K562 (cell line): ENCODE results near the gene RASSF7. TPM values are rescaled to one million over a fixed set of nuclear protein-coding genes. Genes with fewer than 3 reads are reported as not detected.
A peak's percentile ranks its signal among the peaks of the same experiment; 100 is the strongest.

Experiments
- RAD51 ChIP-seq: fragments of 450-650 bp; IDR thresholded peaks from 2 replicates; pipeline ENCODE4 v1.7.1; 2016; ENCODE audit warnings: low read depth, mild to moderate bottlenecking, borderline replicate concordance
- SIN3A ChIP-seq, 2 experiments: fragments of 150-350 bp in 1 of 2; IDR thresholded peaks; 2 replicates each; pipeline ENCODE4 v1.6.1; 2011 to 2016; ENCODE audit warnings: borderline replicate concordance in 2 of 2, low read depth in 2 of 2, low read length in 2 of 2, mild to moderate bottlenecking in 2 of 2, moderate library complexity in 2 of 2; ENCODE audit not compliant: control insufficient read depth in 1 of 2
- SMC3 ChIP-seq: conservative IDR thresholded peaks from 2 replicates; pipeline ENCODE4 v1.6.1; 2011; ENCODE audit warnings: low read depth, low read length, improper control_type of control experiment; ENCODE audit not compliant: insufficient read depth
- SNRNP70 ChIP-seq: fragments of 200-400 bp; formaldehyde crosslinking; optimal IDR thresholded peaks from 2 replicates; pipeline ENCODE3; 2017; ENCODE audit warnings: low read depth, low read length
- polyA plus RNA-seq, 8 experiments: library from polyadenylated mRNA; depleted of rRNA in 4 of 8; stranded (reverse) in 5 of 8; unstranded in 3 of 8; fragments of >200 nt; fragmentation: Nextera tagmentation in 2 of 8; fragmentation: Illumina TruSeq in 1 of 8; extraction: Ambion mirVana in 2 of 8; extraction: Trizol in 1 of 8; gene quantifications; 2 replicates each; pipeline versions ENCODE4 v1.2.1 to v1.2.3, GENCODE V29; 2011 to 2014; ENCODE audit warnings: inconsistent platforms in 1 of 8, missing spikeins in 1 of 8
- total RNA-seq, 7 experiments: library from RNA; depleted of rRNA in 6 of 7; stranded (reverse); fragments of >200 nt in 6 of 7; fragmentation: Illumina TruSeq in 2 of 7; extraction: Trizol in 2 of 7; gene quantifications; 2 replicates each; pipeline versions ENCODE4 v1.2.1 to v1.2.3, GENCODE V29; 2011 to 2021; ENCODE audit warnings: low replicate concordance in 1 of 7
- TF ChIP-seq, protein P1 (sequence below): IDR thresholded peaks from 2 replicates; pipeline ENCODE4 v1.6.1; 2011; ENCODE audit warnings: borderline replicate concordance, low read depth, mild to moderate bottlenecking, moderate library complexity, low read length; ENCODE audit not compliant: insufficient read depth, poor library complexity, severe bottlenecking

Gene RASSF7
- total and polyA plus RNA-seq, 9 of the 15 experiments (the other 6 are each of a cell fraction or from before 2014, with no cell fraction given): 0.41 to 45.2 (median 18.6) TPM

- TF ChIP-seq, protein P1, sequence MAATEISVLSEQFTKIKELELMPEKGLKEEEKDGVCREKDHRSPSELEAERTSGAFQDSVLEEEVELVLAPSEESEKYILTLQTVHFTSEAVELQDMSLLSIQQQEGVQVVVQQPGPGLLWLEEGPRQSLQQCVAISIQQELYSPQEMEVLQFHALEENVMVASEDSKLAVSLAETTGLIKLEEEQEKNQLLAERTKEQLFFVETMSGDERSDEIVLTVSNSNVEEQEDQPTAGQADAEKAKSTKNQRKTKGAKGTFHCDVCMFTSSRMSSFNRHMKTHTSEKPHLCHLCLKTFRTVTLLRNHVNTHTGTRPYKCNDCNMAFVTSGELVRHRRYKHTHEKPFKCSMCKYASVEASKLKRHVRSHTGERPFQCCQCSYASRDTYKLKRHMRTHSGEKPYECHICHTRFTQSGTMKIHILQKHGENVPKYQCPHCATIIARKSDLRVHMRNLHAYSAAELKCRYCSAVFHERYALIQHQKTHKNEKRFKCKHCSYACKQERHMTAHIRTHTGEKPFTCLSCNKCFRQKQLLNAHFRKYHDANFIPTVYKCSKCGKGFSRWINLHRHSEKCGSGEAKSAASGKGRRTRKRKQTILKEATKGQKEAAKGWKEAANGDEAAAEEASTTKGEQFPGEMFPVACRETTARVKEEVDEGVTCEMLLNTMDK: no peak
- TF ChIP-seq RAD51 (no peak), SMC3 (no peak), SIN3A (IDR thresholded peaks at IDR 0.05; ENCODE audit: borderline replicate concordance in 2 of 2, control insufficient read depth in 1 of 2, low read depth in 2 of 2, low read length in 2 of 2) (peak in 1 of 2 experiments; percentile 22; a peak in 1 of 4 replicates), SNRNP70 (no peak)
- TF ChIP-seq, all 486 proteins: peak for 110
Measured at GRCh38 chr11:560305-561147, at the start of gene RASSF7, which contains the start of gene LMNTD2 (continued).
